ENCODE results near the gene YEATS2.
"Not testable (repeated sequence)": the region's sequence is repeated elsewhere in the genome, so short reads cannot be mapped to it uniquely, and the experiment has no call there.

YEATS2 gene

GRCh38 chr3:183697123-183697609 is 431 bp upstream of the YEATS2 start:
- H3K27me3 Mint-ChIP-seq, result peaks cover 4% of the 10 kb centered on the region
- peaks cover 34% of the 10 kb centered on the region for H3K4me1 Mint-ChIP-seq (ENCODE audit: low read depth)
- H3K4me3 Mint-ChIP-seq, result peak overlapping the region; percentile 66
- peaks cover 30% of the 10 kb centered on the region for H3K36me3 Mint-ChIP-seq (ENCODE audit: low read depth)
- H3K9me3 Mint-ChIP-seq, result no peaks in the 10 kb centered on the region
- peak overlapping the region; percentile 85 for H3K27ac Mint-ChIP-seq
- intact Hi-C loops (cut with micrococcal nuclease), result no loop called here

- intact Hi-C loops (cut with micrococcal nuclease), result loop anchor here (2.0 kb wide), 1 partner anchor 62 kb away; no protein-coding TSS in a partner anchor
- H3K36me3 Mint-ChIP-seq (ENCODE audit: low read depth), result peaks cover 36% of the 10 kb centered on the region
- peaks cover 43% of the 10 kb centered on the region for H3K4me1 Mint-ChIP-seq (ENCODE audit: low read depth)
- H3K27ac Mint-ChIP-seq, result peak overlapping the region; percentile 85
- peak overlapping the region; percentile 79 for H3K4me3 Mint-ChIP-seq
- no peaks in the 10 kb centered on the region for H3K9me3 Mint-ChIP-seq
- H3K27me3 Mint-ChIP-seq, result peaks cover 4% of the 10 kb centered on the region
These were observed 738 bp downstream of the YEATS2 start for GRCh38 chr3:183698318-183698751.

GRCh38 chr3:183698756-183699155 is 1.2 kb downstream of the YEATS2 start:
- Mint-ChIP-seq H3K27ac (peak overlapping the region; percentile 85), H3K9me3 (no peaks in the 10 kb centered on the region), H3K4me1 (ENCODE audit: low read depth) (peaks cover 45% of the 10 kb centered on the region), H3K27me3 (peaks cover 4% of the 10 kb centered on the region), H3K36me3 (ENCODE audit: low read depth) (peaks cover 36% of the 10 kb centered on the region), H3K4me3 (peak overlapping the region; percentile 79)
- intact Hi-C loops (cut with micrococcal nuclease), result loop anchor here (2.0 kb wide), 1 partner anchor 62 kb away; no protein-coding TSS in a partner anchor

GRCh38 chr3:183699238-183699947 is 1.8 kb downstream of the YEATS2 start:
- Mint-ChIP-seq H3K4me3 (peak overlapping the region; percentile 79), H3K27me3 (no peaks in the 10 kb centered on the region), H3K36me3 (ENCODE audit: low read depth) (peaks cover 36% of the 10 kb centered on the region), H3K4me1 (ENCODE audit: low read depth) (peaks cover 51% of the 10 kb centered on the region), H3K27ac (peak overlapping the region; percentile 85), H3K9me3 (no peaks in the 10 kb centered on the region)
- intact Hi-C loops (cut with micrococcal nuclease), result loop anchor here (2.0 kb wide), 1 partner anchor 63 kb away; no protein-coding TSS in a partner anchor

GRCh38 chr3:183701744-183702143 is 4.1 kb downstream of the YEATS2 start:
- intact Hi-C loops (cut with micrococcal nuclease), result no loop called here
- Mint-ChIP-seq H3K4me1 (ENCODE audit: low read depth) (peaks cover 52% of the 10 kb centered on the region), H3K27ac (no peak overlapping the region), H3K9me3 (no peaks in the 10 kb centered on the region), H3K36me3 (ENCODE audit: low read depth) (peaks cover 49% of the 10 kb centered on the region), H3K4me3 (no peak overlapping the region), H3K27me3 (no peaks in the 10 kb centered on the region)

GRCh38 chr3:183703892-183704291 is 6.3 kb downstream of the YEATS2 start:
- peaks cover 47% of the 10 kb centered on the region for H3K36me3 Mint-ChIP-seq (ENCODE audit: low read depth)
- intact Hi-C loops (cut with micrococcal nuclease); H3K27me3 Mint-ChIP-seq; H3K27ac Mint-ChIP-seq; H3K4me3 Mint-ChIP-seq; H3K9me3 Mint-ChIP-seq: not testable (repeated sequence)
- peaks cover 50% of the 10 kb centered on the region for H3K4me1 Mint-ChIP-seq (ENCODE audit: low read depth)

GRCh38 chr3:183710231-183710630 is 12.6 kb downstream of the YEATS2 start:
- intact Hi-C loops (cut with micrococcal nuclease), result no loop called here
- H3K27ac Mint-ChIP-seq, result no peak overlapping the region

GRCh38 chr3:183711516-183711915 is 13.9 kb downstream of the YEATS2 start:
- Mint-ChIP-seq H3K4me3 (no peak overlapping the region), H3K36me3 (ENCODE audit: low read depth) (peaks cover 19% of the 10 kb centered on the region), H3K9me3 (no peaks in the 10 kb centered on the region), H3K27ac (no peak overlapping the region), H3K4me1 (ENCODE audit: low read depth) (no peaks in the 10 kb centered on the region), H3K27me3 (no peaks in the 10 kb centered on the region)
- intact Hi-C loops (cut with micrococcal nuclease), result no loop called here

More at GRCh38 chr3:183710231-183710630, 12.6 kb downstream of the YEATS2 start:
- H3K9me3 Mint-ChIP-seq, result no peaks in the 10 kb centered on the region
- H3K36me3 Mint-ChIP-seq (ENCODE audit: low read depth), result peaks cover 17% of the 10 kb centered on the region
- no peaks in the 10 kb centered on the region for H3K27me3 Mint-ChIP-seq
- H3K4me1 Mint-ChIP-seq (ENCODE audit: low read depth), result no peaks in the 10 kb centered on the region
- H3K4me3 Mint-ChIP-seq, result no peak overlapping the region

GRCh38 chr3:183714622-183715021 is 17.0 kb downstream of the YEATS2 start:
- Mint-ChIP-seq H3K27me3 (no peaks in the 10 kb centered on the region), H3K27ac (no peak overlapping the region), H3K4me3 (no peak overlapping the region), H3K9me3 (no peaks in the 10 kb centered on the region), H3K36me3 (ENCODE audit: low read depth) (peaks cover 47% of the 10 kb centered on the region), H3K4me1 (ENCODE audit: low read depth) (no peaks in the 10 kb centered on the region)
- intact Hi-C loops (cut with micrococcal nuclease), result no loop called here

- Mint-ChIP-seq H3K4me1 (ENCODE audit: low read depth) (no peaks in the 10 kb centered on the region), H3K36me3 (ENCODE audit: low read depth) (peaks cover 81% of the 10 kb centered on the region), H3K27me3 (no peaks in the 10 kb centered on the region), H3K27ac (no peak overlapping the region), H3K4me3 (no peak overlapping the region), H3K9me3 (no peaks in the 10 kb centered on the region)
- intact Hi-C loops (cut with micrococcal nuclease), result no loop called here
These were observed 20.4 kb downstream of the YEATS2 start for GRCh38 chr3:183718012-183718411.

- Mint-ChIP-seq H3K4me3 (no peak overlapping the region), H3K27me3 (no peaks in the 10 kb centered on the region), H3K4me1 (ENCODE audit: low read depth) (no peaks in the 10 kb centered on the region), H3K27ac (no peak overlapping the region), H3K36me3 (ENCODE audit: low read depth) (peaks cover 92% of the 10 kb centered on the region), H3K9me3 (no peaks in the 10 kb centered on the region)
- intact Hi-C loops (cut with micrococcal nuclease), result no loop called here
These were observed 27.8 kb downstream of the YEATS2 start for GRCh38 chr3:183725387-183725786.

- intact Hi-C loops (cut with micrococcal nuclease), result no loop called here
- Mint-ChIP-seq H3K27me3 (no peaks in the 10 kb centered on the region), H3K36me3 (ENCODE audit: low read depth) (peaks cover 92% of the 10 kb centered on the region), H3K9me3 (no peaks in the 10 kb centered on the region), H3K4me1 (ENCODE audit: low read depth) (no peaks in the 10 kb centered on the region), H3K4me3 (no peak overlapping the region), H3K27ac (no peak overlapping the region)
These were observed 30.6 kb downstream of the YEATS2 start for GRCh38 chr3:183728204-183728603.

- H3K4me1 Mint-ChIP-seq (ENCODE audit: low read depth), result no peaks in the 10 kb centered on the region
- H3K27me3 Mint-ChIP-seq, result no peaks in the 10 kb centered on the region
- intact Hi-C loops (cut with micrococcal nuclease), result no loop called here
- no peaks in the 10 kb centered on the region for H3K9me3 Mint-ChIP-seq
- H3K36me3 Mint-ChIP-seq (ENCODE audit: low read depth), result peaks cover 100% of the 10 kb centered on the region
- no peak overlapping the region for H3K27ac Mint-ChIP-seq
- H3K4me3 Mint-ChIP-seq, result no peak overlapping the region
These were observed 32.8 kb downstream of the YEATS2 start for GRCh38 chr3:183730361-183730760.

- no peaks in the 10 kb centered on the region for H3K4me1 Mint-ChIP-seq (ENCODE audit: low read depth)
- H3K9me3 Mint-ChIP-seq, result no peaks in the 10 kb centered on the region
- H3K36me3 Mint-ChIP-seq (ENCODE audit: low read depth), result peaks cover 100% of the 10 kb centered on the region
These were observed 34.0 kb downstream of the YEATS2 start for GRCh38 chr3:183731611-183732010.

More at GRCh38 chr3:183731611-183732010, 34.0 kb downstream of the YEATS2 start:
- H3K4me3 Mint-ChIP-seq, result no peak overlapping the region
- intact Hi-C loops (cut with micrococcal nuclease), result no loop called here
- no peak overlapping the region for H3K27ac Mint-ChIP-seq
- no peaks in the 10 kb centered on the region for H3K27me3 Mint-ChIP-seq

Measured in dendritic cell treated with granulocyte-macrophage colony-stimulating factor and Interleukin-4, amounts not matched to agents 40 ng/mL and 50 ng/mL, for 4 days (primary cell).